ENCODE data around the gene CITED4.
"Not testable (repeated sequence)": the region's sequence is repeated elsewhere in the genome, so short reads cannot be mapped to it uniquely, and the experiment has no call there.

The CITED4 gene

GRCh38 chr1:40862008-40862863 lies at the start of gene CITED4:
Gene CITED4 (minus strand): TSS chr1:40862363. CDS start chr1:40862127, 236 bp downstream.
- peak; percentile 90 for DNase-seq (ENCODE audit: low read depth)

GRCh38 chr1:40911105-40911504 lies 48.9 kb upstream of the CITED4 start:
- DNase-seq (ENCODE audit: low read depth): no peak

GRCh38 chr1:40909281-40909680 lies 47.1 kb upstream of the CITED4 start:
- DNase-seq (ENCODE audit: low read depth): no peak

- DNase-seq (ENCODE audit: low read depth): no peak
These were observed 46.2 kb upstream of the CITED4 start for GRCh38 chr1:40908350-40908749.

GRCh38 chr1:40907899-40908298 lies 45.7 kb upstream of the CITED4 start:
- no peak for DNase-seq (ENCODE audit: low read depth)

GRCh38 chr1:40906781-40907400 lies 44.7 kb upstream of the CITED4 start:
- DNase-seq (ENCODE audit: low read depth): no peak

- no peak for DNase-seq (ENCODE audit: low read depth)
These were observed 42.9 kb upstream of the CITED4 start for GRCh38 chr1:40905061-40905460.

GRCh38 chr1:40903106-40903505 lies 40.9 kb upstream of the CITED4 start:
- DNase-seq (ENCODE audit: low read depth): no peak

- DNase-seq (ENCODE audit: low read depth): no peak
These were observed 40.0 kb upstream of the CITED4 start for GRCh38 chr1:40901886-40902852.

- DNase-seq (ENCODE audit: low read depth): no peak
These were observed 37.2 kb upstream of the CITED4 start for GRCh38 chr1:40899230-40899870.

- no peak for DNase-seq (ENCODE audit: low read depth)
These were observed 36.3 kb upstream of the CITED4 start for GRCh38 chr1:40898431-40898901.

- no peak for DNase-seq (ENCODE audit: low read depth)
These were observed 35.4 kb upstream of the CITED4 start for GRCh38 chr1:40897513-40897912.

- DNase-seq (ENCODE audit: low read depth): no peak
These were observed 34.3 kb upstream of the CITED4 start for GRCh38 chr1:40896482-40896881.

GRCh38 chr1:40895601-40896000 lies 33.4 kb upstream of the CITED4 start:
- no peak for DNase-seq (ENCODE audit: low read depth)

GRCh38 chr1:40894858-40895257 lies 32.7 kb upstream of the CITED4 start:
- DNase-seq (ENCODE audit: low read depth): not testable (repeated sequence)

- no peak for DNase-seq (ENCODE audit: low read depth)
These were observed 32.3 kb upstream of the CITED4 start for GRCh38 chr1:40894455-40894854.

GRCh38 chr1:40893946-40894345 lies 31.8 kb upstream of the CITED4 start:
- DNase-seq (ENCODE audit: low read depth): no peak

GRCh38 chr1:40892354-40892753 lies 30.2 kb upstream of the CITED4 start:
- no peak for DNase-seq (ENCODE audit: low read depth)

- DNase-seq (ENCODE audit: low read depth): no peak
These were observed 28.6 kb upstream of the CITED4 start for GRCh38 chr1:40890771-40891170.

- DNase-seq (ENCODE audit: low read depth): no peak
These were observed 25.5 kb upstream of the CITED4 start for GRCh38 chr1:40887652-40888051.

- no peak for DNase-seq (ENCODE audit: low read depth)
These were observed 24.8 kb upstream of the CITED4 start for GRCh38 chr1:40887012-40887378.
